Measurements from ENCODE around the gene LGMN.

Gene LGMN

DNA sequence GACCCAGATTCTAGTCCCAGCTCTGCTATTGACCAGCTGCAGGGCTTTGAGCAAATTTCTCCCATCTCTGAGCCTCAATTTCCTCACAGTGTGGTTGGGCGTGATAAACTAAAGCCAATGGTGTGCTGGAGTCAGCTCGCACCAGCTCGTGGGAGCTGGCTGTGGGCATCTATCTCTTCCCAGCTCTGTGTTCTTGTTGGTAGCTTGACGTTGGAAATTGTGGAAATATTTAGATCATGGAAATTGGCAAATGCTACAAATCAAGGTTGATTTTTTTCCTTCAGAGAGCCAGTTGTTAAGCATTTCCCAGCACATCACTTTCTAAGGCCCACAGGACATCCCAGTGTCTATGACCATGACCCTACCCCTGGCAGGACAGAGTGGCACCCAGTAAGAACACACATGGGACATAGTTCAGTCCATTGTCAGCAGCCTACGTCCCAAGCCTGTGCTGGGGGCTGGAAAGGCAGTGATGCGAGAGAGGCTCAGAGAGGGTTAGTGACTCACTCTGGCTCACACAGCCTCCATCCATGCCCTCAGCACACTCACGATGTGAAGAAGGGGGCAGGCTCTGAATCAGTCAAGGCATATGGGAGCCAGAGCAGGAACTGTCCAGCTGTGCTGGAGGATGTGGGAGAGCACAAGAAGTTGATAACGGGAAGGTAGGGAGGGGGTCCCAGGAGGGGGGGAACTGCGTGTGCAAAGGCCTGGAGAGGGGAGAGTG is 77.6 kb downstream of the LGMN start:
- no peak for DNase-seq

DNA sequence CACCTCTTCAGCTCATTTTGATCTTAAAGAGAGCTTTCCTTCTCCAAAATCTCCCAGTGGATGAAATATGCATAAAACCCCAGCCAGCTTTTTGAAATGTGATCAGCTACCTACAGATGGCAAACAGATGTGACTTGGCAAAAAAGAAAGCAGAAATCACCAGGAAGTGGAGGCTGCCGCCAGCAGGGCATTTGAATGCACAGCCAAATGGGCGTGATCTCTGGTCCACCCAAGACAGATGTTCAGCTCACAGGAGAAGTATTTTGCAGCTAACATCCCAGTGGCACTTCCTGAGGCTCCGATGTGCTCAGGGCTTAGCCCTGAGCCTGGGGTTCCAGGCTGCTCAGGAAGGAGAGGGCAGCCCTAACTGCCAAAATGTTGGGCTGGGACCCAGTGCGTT is 78.3 kb downstream of the LGMN start:
- no peak for DNase-seq

DNA sequence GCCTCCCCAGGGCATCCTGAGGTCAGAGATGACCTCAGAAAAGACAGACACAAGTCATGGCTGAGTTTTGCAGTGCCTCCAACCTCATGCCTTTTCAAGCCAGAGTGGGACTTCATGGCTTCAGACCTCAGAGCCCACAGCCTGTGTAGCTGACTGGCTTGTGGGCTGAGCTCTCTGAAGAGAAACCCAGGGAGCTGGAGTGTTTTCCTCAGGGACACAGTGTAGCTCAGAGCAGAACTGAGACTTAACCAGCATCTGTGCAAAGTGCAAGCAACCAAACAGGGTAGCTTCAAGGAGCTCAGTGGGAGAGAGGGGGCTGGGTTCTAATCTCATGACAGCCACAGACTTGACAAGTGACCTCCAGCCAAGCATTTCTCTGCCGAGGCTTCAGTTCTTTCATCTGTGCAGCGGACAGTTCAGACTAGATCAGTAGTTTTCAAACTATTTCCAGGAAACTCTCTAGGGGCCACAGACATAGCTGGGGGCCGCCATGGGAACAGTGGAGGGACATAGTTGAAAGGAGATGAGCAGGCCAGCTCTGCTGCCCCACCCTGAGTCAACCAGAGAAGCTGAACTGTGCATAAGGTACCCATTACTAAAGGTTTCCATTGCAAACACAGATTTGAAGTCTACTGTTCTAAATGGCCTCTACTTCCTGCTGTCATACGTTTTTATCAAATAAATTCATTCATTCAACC is 80.0 kb downstream of the LGMN start:
- DNase-seq = no peak

DNA sequence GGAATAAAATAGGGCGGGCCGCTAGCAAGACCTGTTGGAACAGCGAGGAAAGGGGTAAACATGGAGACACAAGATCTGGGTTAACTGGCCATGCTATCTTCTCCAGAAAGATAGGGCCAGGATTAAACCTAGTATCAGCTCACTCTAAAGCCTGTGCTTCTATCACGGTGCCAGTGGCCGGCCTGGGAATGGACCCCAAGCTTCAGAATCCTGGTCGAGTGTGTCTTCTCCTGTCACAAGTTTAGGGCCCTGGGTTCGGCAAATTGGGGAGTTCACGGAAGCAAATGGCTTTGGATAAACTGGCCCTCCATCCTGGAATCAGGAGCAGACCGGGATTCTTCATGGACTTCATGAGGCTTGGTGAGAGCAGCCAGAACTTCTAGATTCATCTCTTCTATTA is 82.2 kb downstream of the LGMN start:
- DNase-seq = no peak

DNA sequence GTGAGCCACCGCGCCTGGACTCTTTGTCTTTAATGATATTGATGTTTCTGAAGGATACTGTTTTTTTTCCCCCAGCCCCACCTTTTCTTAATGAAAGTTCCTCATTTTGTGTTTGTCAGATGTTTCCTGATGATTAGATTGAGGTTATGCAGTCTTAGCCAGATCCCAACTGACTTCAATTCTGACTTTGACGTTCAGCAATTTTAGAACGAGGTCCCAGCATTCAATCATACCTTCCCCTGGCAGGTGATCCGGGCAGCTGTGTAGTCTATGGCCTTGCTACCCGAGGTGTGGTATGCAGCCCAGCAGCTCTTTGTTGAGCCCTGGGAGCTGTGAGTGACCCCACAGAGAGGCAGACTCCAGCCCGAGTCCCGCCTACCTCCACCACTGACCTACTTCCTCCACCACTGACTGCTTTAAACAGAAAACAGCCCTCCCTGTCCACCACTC is 82.7 kb downstream of the LGMN start:
- DNase-seq = no peak

DNA sequence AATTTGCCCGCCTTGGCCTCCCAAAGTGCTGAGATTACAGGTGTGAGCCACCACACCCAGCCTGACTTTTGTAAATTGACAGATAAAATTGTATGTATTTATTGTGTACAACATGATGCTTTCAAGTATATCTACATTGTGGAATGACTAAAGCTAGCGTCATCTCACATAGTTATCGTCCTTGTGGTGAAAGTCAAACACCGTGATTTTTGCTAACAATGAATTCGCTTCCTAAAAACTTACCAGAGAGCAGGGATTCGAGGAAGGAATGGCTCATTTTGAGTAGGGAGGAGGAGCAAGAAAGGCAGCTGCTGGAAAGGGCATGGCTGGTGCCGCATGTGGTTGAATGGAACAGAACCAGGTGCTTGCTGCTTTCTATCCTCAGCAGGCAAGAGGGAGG is 85.4 kb downstream of the LGMN start:
- DNase-seq = no peak

DNA sequence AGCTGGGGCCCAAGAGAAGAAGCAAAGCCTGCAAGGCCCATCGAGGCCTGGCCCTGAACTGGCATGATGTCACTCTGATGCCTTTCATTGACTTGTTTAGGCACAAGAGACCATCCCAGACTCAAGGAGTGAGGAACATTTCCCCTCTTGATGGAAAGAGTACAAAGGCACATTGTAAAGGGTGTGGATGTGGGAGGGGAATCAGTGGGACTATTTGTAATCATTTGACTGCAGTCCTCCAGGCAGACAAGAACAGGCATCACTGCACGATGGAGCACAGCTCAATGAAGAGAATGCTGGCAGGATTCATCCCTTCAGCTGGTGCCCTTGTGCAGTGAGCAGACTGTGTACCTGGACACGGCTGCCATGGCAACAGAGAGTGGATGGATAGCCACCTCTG is 87.9 kb downstream of the LGMN start:
- DNase-seq = no peak

DNA sequence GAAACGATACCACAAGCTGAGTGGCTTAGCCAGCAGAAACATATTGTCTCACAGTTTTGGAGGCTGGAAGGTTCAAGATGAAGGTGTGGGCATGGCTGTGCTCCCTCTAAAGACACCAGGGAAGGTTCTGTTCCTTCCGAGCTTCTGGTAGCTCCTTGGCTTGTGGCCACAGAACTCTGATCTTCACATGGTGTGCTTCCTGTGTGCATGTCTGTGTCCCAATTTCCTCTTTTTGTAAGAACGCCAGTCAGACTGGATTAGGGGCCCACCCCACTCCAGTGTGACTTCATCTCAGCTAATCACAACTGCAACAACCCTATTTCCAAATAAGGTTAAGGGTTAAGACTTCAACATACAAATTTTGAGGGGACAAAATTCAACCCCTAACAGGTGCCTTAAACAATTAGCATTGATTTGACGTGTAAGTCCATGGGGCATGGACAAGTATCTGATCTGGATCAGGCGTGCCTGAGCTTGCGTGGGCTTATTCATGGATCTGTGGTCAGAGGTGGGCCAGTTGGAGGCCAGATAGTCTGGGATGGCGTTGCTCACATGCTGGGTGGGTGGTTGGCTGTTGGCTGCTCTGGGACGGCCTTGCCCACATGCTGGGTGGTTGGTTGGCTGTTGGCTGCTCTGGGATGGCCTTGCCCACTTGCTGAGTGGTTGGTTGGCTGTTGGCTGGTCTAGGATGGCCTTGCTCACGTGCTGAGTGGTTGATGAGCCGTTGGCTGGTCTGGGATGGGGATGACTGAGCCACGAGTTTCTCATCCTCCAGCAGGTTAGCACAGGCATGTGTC is 88.5 kb downstream of the LGMN start:
- no peak for DNase-seq

DNA sequence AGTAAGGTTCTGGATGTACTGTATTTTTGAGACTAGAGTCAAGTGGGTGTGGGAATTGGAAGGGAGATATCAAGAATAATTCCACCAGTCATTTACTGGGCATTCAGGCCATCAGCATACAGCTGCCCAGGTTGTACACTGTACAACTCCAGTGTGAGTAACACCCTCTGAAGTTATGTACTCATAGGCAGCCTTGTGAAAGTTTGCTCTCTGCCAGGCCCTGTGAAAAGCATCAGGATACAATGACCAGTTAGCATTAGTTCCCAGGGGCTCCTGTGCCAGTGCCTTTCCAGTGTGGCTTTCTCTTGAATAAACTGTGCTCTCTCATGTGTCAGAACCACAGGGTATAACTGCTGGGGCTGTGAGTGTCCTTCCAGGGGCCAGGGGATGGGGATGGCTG is 89.7 kb downstream of the LGMN start:
- no peak for DNase-seq

DNA sequence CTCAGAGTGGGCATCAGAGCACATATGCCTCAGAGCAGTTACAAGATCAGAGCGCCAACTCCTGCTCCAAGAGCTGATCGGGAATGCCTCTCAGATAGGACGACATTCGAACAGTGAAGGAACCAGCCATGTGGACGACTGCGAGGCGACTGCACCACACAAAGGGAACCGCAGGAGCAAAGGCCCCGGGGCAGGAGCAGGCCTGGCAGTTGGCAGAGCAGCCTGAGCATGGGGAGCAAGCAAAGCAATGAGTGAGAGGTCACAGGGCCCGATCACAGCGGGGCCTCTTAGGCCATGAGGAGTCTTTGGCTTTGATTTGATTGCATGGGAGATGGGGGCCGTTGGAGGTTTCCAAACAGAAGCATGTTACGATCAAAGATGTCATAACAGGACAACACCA is 90.3 kb downstream of the LGMN start:
- no peak for DNase-seq

DNA sequence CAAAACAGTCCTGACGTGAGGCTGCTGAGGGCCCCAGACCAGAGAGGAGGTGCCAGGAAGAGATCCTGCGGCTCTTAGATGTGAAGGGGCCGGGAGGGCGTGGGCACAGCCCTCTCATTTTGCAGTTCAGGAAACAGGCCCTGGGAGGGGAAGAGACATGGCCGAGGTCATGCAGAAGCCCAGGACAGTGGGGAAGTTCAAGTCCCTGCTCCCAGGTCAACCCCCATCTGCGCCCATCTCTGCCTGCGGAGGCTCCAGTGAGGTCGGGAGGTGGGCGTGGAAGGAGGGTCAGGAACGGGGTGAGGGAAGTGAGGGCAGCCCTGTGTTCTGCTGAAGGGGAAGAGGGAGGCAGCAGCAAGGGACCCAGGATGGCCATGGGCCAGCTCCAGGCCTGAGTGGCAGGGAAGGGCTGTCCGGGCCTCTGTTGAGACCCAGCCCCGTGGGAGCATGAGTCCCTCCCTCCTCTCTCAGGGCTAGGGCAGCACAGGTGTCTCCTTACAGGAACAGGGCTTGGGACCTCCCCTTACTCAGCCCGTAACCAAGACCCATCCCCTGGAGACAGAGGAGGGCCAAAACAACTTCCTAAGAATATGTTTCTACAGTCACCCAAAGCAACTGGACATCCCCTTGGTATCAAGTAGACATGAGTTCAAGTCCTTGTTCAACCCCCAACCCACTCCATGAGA is 90.8 kb downstream of the LGMN start:
- no peak for DNase-seq

DNA sequence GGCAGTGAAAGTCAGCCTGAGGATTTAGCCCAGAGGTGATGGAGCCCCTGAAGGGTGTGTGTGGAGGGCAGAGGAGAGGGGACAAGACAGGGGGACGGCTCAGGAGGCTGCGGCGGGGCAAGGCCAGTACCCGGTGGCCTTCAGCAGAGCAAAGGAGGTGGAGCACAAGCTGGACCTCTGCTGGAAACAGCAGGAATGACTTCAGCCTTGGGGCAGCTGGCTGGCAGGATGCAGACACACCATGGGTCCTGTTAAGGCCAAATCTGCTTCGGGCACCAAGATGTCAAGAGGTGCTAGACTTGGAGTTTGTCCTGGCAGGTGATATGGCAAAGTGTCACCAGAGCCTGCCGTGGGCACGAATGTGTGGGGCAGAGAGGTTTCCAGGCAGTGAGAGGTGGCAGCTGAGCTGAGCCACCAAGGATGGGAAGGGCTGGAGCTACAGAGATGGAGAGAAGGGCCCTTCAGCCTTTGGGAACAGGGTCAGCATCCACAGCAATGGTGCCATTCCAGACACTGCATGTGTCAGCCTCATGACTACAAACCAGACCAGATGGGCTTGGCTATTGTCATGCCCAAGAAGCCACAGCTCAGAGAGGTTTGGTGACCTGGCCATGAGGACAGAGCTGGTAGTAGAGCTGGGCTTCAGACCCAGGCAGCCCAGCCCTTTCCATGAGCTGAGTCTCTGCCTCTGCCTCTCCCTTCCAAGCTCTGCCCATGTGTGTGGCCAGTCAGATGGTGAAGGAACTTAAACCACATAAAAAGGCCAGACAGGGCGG is 91.9 kb downstream of the LGMN start:
- no peak for DNase-seq

DNA sequence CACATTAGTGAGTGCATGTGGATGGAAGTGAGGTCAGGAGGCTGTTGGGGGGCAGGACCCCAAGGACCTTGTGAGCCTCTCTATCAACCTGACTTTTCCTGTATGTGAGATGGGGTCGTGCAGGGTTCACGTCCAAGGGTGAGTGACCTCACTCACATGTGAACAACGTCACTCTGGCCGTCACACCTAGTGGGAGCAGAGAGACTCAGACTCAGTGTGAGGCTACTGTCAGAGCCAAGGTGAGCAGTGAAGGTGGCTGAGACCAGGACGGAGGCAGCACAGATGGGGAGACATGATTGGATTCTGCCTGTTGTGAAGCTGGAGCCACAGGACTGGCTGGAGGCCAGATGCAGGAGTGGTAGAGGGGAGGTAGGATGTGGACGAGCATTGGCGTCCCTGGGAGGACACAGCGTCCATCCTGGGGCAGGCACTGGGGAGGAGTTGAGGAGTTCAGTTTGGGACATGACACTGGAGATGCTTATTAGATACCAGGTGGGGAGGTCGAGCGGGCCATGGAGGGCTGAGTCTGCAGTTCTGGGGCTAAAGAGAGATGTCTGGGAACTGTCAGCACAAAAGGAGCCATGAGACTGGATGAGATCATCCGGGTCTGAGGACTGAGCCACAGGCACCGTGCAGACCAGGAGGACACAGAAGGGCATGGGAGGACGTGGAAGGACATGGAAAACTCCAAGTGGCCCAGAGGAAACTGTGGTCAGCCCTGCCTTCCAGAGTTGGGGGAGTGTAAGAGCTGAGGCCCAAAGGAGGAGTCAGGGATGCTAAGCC is 92.8 kb downstream of the LGMN start:
- no peak for DNase-seq

DNA sequence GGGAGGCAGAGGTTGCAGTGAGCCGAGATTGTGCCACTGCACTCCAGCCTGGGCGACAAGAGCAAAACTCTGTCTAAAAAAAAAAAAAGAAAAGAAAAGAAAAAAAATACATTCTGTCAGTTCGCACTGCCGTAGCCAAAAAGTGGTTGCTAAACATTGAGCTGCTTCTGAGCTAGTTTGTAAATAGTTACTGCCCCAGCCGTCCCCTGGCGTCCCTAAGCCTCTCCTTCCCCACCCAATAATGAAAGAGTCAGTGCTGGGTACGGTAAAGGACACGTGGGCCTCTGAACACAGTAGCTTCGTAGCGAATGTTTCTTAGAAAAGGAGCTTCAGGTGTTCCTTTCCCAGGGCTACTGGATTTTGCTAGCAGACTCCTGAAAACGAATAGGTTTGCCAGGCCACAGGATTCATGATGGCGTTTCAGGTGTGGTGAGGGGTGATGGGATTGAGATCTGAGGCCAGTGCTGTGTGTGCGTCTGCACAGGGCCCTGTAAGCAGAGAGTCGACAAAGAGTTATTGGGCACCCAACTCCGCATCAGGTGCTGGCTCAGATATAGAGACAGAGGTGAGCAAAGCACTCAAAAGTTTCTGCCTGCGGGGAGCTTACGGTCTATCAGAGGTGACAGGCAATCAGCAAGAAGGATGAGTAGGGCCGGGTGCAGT is 94.1 kb downstream of the LGMN start:
- DNase-seq = no peak
